M059J (cell line): ENCODE measurements around the gene PRG2. TPM values are rescaled to one million over a fixed set of nuclear protein-coding genes. Genes with fewer than 3 reads are reported as not detected.
A peak's percentile ranks its signal among the peaks of the same experiment; 100 is the strongest.

Source experiments
- DNase-seq: peaks from one replicate; pipeline ENCODE4 v3.0.0-alpha.2; 2012; ENCODE audit warnings: low read depth
- total RNA-seq: library from RNA; depleted of rRNA; stranded (reverse); fragments of >200 nt; shearing (Covaris generic); gene quantifications from 2 replicates; pipeline ENCODE4 v1.2.3, GENCODE V29; 2014

PRG2 gene
- total RNA-seq, 1 experiment from 2014 or later = 0.17 TPM

GRCh38 chr11:57396744-57397143 lies 6.3 kb upstream of the PRG2 start:
- DNase-seq = no peak

GRCh38 chr11:57395905-57396623 lies 5.6 kb upstream of the PRG2 start:
- no peak for DNase-seq

GRCh38 chr11:57394203-57394965 lies 3.9 kb upstream of the PRG2 start:
- no peak for DNase-seq

- DNase-seq = no peak
Observed at GRCh38 chr11:57392763-57393105, 2.3 kb upstream of the PRG2 start.

GRCh38 chr11:57392066-57392762 lies 1.8 kb upstream of the PRG2 start:
- DNase-seq = no peak

GRCh38 chr11:57391539-57391938 lies 1.1 kb upstream of the PRG2 start:
- no peak for DNase-seq

- no peak for DNase-seq
Observed at GRCh38 chr11:57391111-57391510, 661 bp upstream of the PRG2 start.

- peak; percentile 23 for DNase-seq
Observed at GRCh38 chr11:57387289-57388030, 3.0 kb downstream of the PRG2 start.

- DNase-seq = no peak
Observed at GRCh38 chr11:57386178-57386940, 4.1 kb downstream of the PRG2 start.

GRCh38 chr11:57380975-57381374 lies 9.5 kb downstream of the PRG2 start, which contains the start of gene PRG3:
Gene PRG3 (minus strand): TSS chr11:57381150. CDS start chr11:57380708, 442 bp downstream.
- no peak for DNase-seq

GRCh38 chr11:57379732-57380131 lies 10.7 kb downstream of the PRG2 start:
- DNase-seq = peak; percentile 32

GRCh38 chr11:57378186-57378585 lies 12.3 kb downstream of the PRG2 start:
- no peak for DNase-seq

GRCh38 chr11:57377107-57377506 lies 13.3 kb downstream of the PRG2 start:
- no peak for DNase-seq

- DNase-seq = no peak
Observed at GRCh38 chr11:57376095-57377090, 14.1 kb downstream of the PRG2 start.

- no peak for DNase-seq
Observed at GRCh38 chr11:57375490-57375889, 15.0 kb downstream of the PRG2 start.

GRCh38 chr11:57374966-57375365 lies 15.5 kb downstream of the PRG2 start:
- no peak for DNase-seq

- no peak for DNase-seq
Observed at GRCh38 chr11:57373146-57373545, 17.3 kb downstream of the PRG2 start.

- peak; percentile 24 for DNase-seq
Observed at GRCh38 chr11:57370941-57371340, 19.5 kb downstream of the PRG2 start.

GRCh38 chr11:57370251-57370650 lies 20.2 kb downstream of the PRG2 start:
- DNase-seq = peak; percentile 94

GRCh38 chr11:57368845-57369232 lies 21.6 kb downstream of the PRG2 start:
- no peak for DNase-seq
